HG03520 (cell line): ENCODE measurements around the gene UBE4A.
"Not testable (repeated sequence)": the region's sequence is repeated elsewhere in the genome, so short reads cannot be mapped to it uniquely, and the experiment has no call there.

Experiments
- ATAC-seq: cut with Tn5 transposase; IDR thresholded peaks from one replicate; pipeline ENCODE4 v1.9.1; 2021; ENCODE audit warnings: mild to moderate bottlenecking, moderate library complexity; ENCODE audit not compliant: unreplicated experiment

The UBE4A gene

GRCh38 chr11:118398791-118399559 is 39.6 kb downstream of the UBE4A start:
- no peak for ATAC-seq

GRCh38 chr11:118401151-118401879 is 41.9 kb downstream of the UBE4A start, which contains the start of gene ATP5MG:
ATP5MG (plus strand) TSS chr11:118401606; CDS start chr11:118401666, 60 bp downstream.
- no peak for ATAC-seq

GRCh38 chr11:118401880-118402590 is 42.6 kb downstream of the UBE4A start:
- ATAC-seq: no peak

GRCh38 chr11:118402594-118402993 is 43.2 kb downstream of the UBE4A start:
- ATAC-seq: not testable (repeated sequence)

GRCh38 chr11:118406599-118407166 is 47.3 kb downstream of the UBE4A start:
- ATAC-seq: no peak

GRCh38 chr11:118410055-118410745 is 50.8 kb downstream of the UBE4A start:
- ATAC-seq: no peak

GRCh38 chr11:118411530-118411929 is 52.1 kb downstream of the UBE4A start:
- ATAC-seq: no peak

GRCh38 chr11:118412921-118413320 is 53.5 kb downstream of the UBE4A start:
- no peak for ATAC-seq

GRCh38 chr11:118415062-118415738 is 55.8 kb downstream of the UBE4A start:
- no peak for ATAC-seq

- no peak for ATAC-seq
Measured at GRCh38 chr11:118415739-118416068, 56.3 kb downstream of the UBE4A start.

GRCh38 chr11:118416900-118417299 is 57.5 kb downstream of the UBE4A start:
- not testable (repeated sequence) for ATAC-seq

GRCh38 chr11:118417801-118418200 is 58.4 kb downstream of the UBE4A start:
- ATAC-seq: no peak

GRCh38 chr11:118418766-118419165 is 59.4 kb downstream of the UBE4A start:
- ATAC-seq: no peak

- no peak for ATAC-seq
Measured at GRCh38 chr11:118427707-118428106, 68.3 kb downstream of the UBE4A start.

- no peak for ATAC-seq
Measured at GRCh38 chr11:118430956-118431355, 71.6 kb downstream of the UBE4A start.

- no peak for ATAC-seq
Measured at GRCh38 chr11:118434123-118434552, 74.7 kb downstream of the UBE4A start.

- ATAC-seq: no peak
Measured at GRCh38 chr11:118434553-118435289, 75.3 kb downstream of the UBE4A start.

- no peak for ATAC-seq
Measured at GRCh38 chr11:118435290-118435892, 76.0 kb downstream of the UBE4A start.
